Measurements from ENCODE around the gene RNU6-8.
A peak's percentile ranks its signal among the peaks of the same experiment; 100 is the strongest.

RNU6-8 gene

DNA sequence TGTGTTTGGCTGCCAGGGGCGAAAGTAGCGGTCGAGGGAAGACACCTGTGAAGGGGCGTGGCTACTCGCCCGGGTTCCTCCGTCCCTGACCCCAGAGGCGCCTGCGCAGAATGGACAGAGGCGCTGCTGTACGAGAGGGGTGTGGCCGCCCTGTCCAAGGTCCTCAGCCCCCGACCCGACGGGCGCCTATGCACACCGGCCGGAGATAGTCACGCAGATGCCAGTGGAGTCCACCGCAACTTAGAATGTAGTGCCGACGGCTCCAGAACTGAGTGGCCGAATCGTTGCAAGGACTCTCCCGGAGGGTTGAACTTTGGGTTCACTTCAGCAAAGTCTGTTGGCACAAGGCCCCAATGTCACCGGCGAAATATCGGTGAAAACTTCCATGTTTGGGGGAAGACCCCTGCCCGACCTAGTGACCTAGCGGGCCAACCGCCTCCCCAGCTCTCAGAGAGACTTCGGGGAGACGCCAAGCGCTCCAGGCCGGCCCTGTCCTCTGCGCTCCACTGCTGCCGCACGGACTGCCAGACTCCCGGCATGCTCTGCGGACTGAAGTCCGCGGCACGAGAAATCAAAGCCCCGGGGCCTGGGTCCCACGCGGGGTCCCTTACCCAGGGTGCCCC is 1.8 kb downstream of the RNU6-8 start:
- no peak for TF ChIP-seq Cebpa-rat (IDR thresholded peaks at IDR 0.05)
- H3K4me3 ChIP-seq: peak overlapping the region; percentile 49 to 81 (median 76)
- peak overlapping the region; percentile 47 to 96 (median 92); a peak in 21 of 22 replicates for H3K9ac ChIP-seq
- no peaks in the 10 kb centered on the region for H3K9me3 ChIP-seq (replicated peaks in 1 of 11)
- peak overlapping the region; percentile 87 to 99 (median 93) for H3K4me2 ChIP-seq
- no peaks in the 10 kb centered on the region for H4K20me1 ChIP-seq
- peak overlapping the region in 10 of 11 experiments; percentile 28 to 97 (median 92); a peak in 20 of 22 replicates for H3K27ac ChIP-seq
- H3K27me3 ChIP-seq: peaks cover 0 to 26% (median 4%) of the 10 kb centered on the region in 11 experiments; a peak in 9 of 22 replicates
- peaks cover 27 to 58% (median 38%) of the 10 kb centered on the region in 10 experiments for H3K4me1 ChIP-seq
- no peaks in the 10 kb centered on the region for H3K36me3 ChIP-seq

GRCh38 chr14:32200368-32201192 is 2.5 kb downstream of the RNU6-8 start:
- Histone ChIP-seq H3K9ac (peak overlapping the region; percentile 37 to 96 (median 92); a peak in 20 of 22 replicates), H3K4me3 (peak overlapping the region; percentile 49 to 81 (median 76)), H3K27ac (peak overlapping the region; percentile 10 to 97 (median 91); a peak in 21 of 22 replicates), H3K36me3 (no peaks in the 10 kb centered on the region), H4K20me1 (no peaks in the 10 kb centered on the region), H3K9me3 (replicated peaks in 1 of 11) (no peaks in the 10 kb centered on the region), H3K4me2 (peak overlapping the region; percentile 87 to 99 (median 93)), H3K27me3 (peaks cover 0 to 26% (median 4%) of the 10 kb centered on the region in 11 experiments; a peak in 9 of 22 replicates), H3K4me1 (peaks cover 27 to 58% (median 32%) of the 10 kb centered on the region in 10 experiments)
- no peak for TF ChIP-seq Cebpa-rat (IDR thresholded peaks at IDR 0.05)

DNA sequence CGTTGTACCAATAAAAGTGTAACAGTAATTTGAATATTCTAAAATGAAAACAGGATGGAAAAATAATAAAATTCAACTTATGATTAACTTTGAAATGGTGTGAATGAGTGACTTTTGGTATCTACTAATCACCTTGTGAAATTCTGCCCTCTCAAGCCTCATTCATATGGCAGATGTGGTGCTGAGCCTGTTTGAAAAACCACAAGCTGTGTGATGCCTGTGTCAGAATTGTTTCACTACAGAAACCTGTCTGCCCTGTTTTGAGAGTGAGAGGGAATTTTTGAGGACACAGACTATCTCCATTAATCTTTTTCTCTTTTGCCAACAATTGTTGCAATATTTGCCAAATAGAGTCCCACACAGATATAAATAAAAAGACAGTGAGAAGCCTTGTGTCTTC is 5.2 kb downstream of the RNU6-8 start:
- H3K9ac ChIP-seq: no peak overlapping the region
- peaks cover 18 to 43% (median 21%) of the 10 kb centered on the region in 10 experiments for H3K4me1 ChIP-seq
- H3K4me2 ChIP-seq: no peak overlapping the region
- no peaks in the 10 kb centered on the region for H3K36me3 ChIP-seq
- no peak overlapping the region for H3K4me3 ChIP-seq
- H3K27me3 ChIP-seq: peaks cover 0 to 12% (median 0%) of the 10 kb centered on the region in 11 experiments; a peak in 6 of 22 replicates
- no peaks in the 10 kb centered on the region for H3K9me3 ChIP-seq (replicated peaks in 1 of 11)
- H4K20me1 ChIP-seq: no peaks in the 10 kb centered on the region
- H3K27ac ChIP-seq: no peak overlapping the region
- TF ChIP-seq Cebpa-rat (IDR thresholded peaks at IDR 0.05): no peak

GRCh38 chr14:32195636-32196035 is 7.4 kb downstream of the RNU6-8 start:
- no peaks in the 10 kb centered on the region for H3K9me3 ChIP-seq (replicated peaks in 1 of 11)
- H3K36me3 ChIP-seq: no peaks in the 10 kb centered on the region
- H4K20me1 ChIP-seq: no peaks in the 10 kb centered on the region
- no peak overlapping the region for H3K4me3 ChIP-seq
- peak overlapping the region in 2 of 11 experiments; percentile 35 to 50; a peak in 2 of 22 replicates for H3K4me2 ChIP-seq
- TF ChIP-seq Cebpa-rat (IDR thresholded peaks at IDR 0.05): no peak
- H3K27ac ChIP-seq: no peak overlapping the region
- H3K27me3 ChIP-seq: no peaks in the 10 kb centered on the region
- H3K9ac ChIP-seq: no peak overlapping the region
- H3K4me1 ChIP-seq: peaks cover 6 to 34% (median 10%) of the 10 kb centered on the region in 10 experiments

- Histone ChIP-seq H3K36me3 (no peaks in the 10 kb centered on the region), H3K4me2 (no peak overlapping the region), H3K4me3 (no peak overlapping the region)
Measured at GRCh38 chr14:32193532-32193931, 9.5 kb downstream of the RNU6-8 start.

DNA sequence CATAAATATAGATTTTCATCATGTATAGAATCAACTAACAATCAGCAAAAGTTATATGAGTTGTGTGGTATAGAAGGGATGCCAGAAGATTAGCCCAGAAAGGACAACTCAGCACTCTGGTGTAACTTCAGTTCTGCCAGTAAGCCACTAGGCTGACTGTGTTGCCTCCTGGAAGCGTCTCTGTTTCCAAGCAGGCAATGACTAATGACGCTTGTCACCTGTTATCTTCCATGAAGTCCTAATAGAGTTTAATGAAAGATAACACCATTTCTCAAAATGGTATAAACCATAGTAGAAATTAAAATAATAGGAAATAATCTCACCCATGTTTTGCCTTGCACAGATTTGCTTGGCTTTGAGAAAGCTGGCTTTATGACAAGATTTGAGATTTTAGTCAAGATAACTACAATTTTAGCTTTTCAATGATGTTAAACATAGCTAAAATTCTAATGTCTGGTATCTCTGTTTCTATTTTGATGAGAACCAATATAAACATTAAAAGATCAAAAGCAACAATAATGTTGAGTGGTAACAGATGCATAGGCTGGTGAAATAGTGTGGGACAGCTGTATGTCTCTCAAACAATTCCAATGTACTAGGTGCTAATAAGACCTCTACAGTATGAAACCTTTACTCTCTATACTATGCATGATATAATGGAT is 10.2 kb downstream of the RNU6-8 start:
- Histone ChIP-seq H3K9ac (no peak overlapping the region), H3K36me3 (no peaks in the 10 kb centered on the region), H3K27ac (no peak overlapping the region), H3K4me1 (peaks cover 0 to 35% (median 3%) of the 10 kb centered on the region in 10 experiments; a peak in 9 of 20 replicates), H3K4me3 (no peak overlapping the region), H4K20me1 (no peaks in the 10 kb centered on the region), H3K27me3 (no peaks in the 10 kb centered on the region), H3K9me3 (replicated peaks in 1 of 11) (no peaks in the 10 kb centered on the region), H3K4me2 (no peak overlapping the region)
- no peak for TF ChIP-seq Cebpa-rat (IDR thresholded peaks at IDR 0.05)

More at GRCh38 chr14:32193532-32193931, 9.5 kb downstream of the RNU6-8 start:
- Histone ChIP-seq H3K9ac (no peak overlapping the region), H3K27me3 (no peaks in the 10 kb centered on the region), H4K20me1 (no peaks in the 10 kb centered on the region), H3K4me1 (peaks cover 0 to 35% (median 3%) of the 10 kb centered on the region in 10 experiments; a peak in 9 of 20 replicates), H3K9me3 (replicated peaks in 1 of 11) (no peaks in the 10 kb centered on the region), H3K27ac (no peak overlapping the region)
- no peak for TF ChIP-seq Cebpa-rat (IDR thresholded peaks at IDR 0.05)

GRCh38 chr14:32190673-32191072 is 12.4 kb downstream of the RNU6-8 start:
- Histone ChIP-seq H3K9ac (0 out of 22 replicates have a peak overlapping the region, but pooled peaks of 1 of the 11 experiments have one; percentile 15), H3K9me3 (replicated peaks in 1 of 11) (peaks cover 1 to 8% (median 5%) of the 10 kb centered on the region in 11 experiments; a peak in 21 of 22 replicates), H3K27me3 (no peaks in the 10 kb centered on the region), H4K20me1 (no peaks in the 10 kb centered on the region), H3K4me1 (peaks cover 0 to 34% (median 3%) of the 10 kb centered on the region in 10 experiments; a peak in 9 of 20 replicates), H3K4me3 (no peak overlapping the region), H3K27ac (peak overlapping the region in 2 of 11 experiments; percentile 16 to 33; a peak in 3 of 22 replicates), H3K36me3 (no peaks in the 10 kb centered on the region), H3K4me2 (peak overlapping the region in 6 of 11 experiments; percentile 19 to 72 (median 54); a peak in 8 of 22 replicates)
- no peak for TF ChIP-seq Cebpa-rat (IDR thresholded peaks at IDR 0.05)

GRCh38 chr14:32189811-32190210 is 13.3 kb downstream of the RNU6-8 start:
- no peak for TF ChIP-seq Cebpa-rat (IDR thresholded peaks at IDR 0.05)
- no peak overlapping the region for H3K9ac ChIP-seq
- no peaks in the 10 kb centered on the region for H4K20me1 ChIP-seq
- H3K4me2 ChIP-seq: peak overlapping the region in 2 of 11 experiments; percentile 69 to 72; a peak in 5 of 22 replicates
- H3K4me3 ChIP-seq: no peak overlapping the region
- H3K27ac ChIP-seq: no peak overlapping the region
- no peaks in the 10 kb centered on the region for H3K36me3 ChIP-seq
- H3K27me3 ChIP-seq: no peaks in the 10 kb centered on the region
- peaks cover 10 to 17% (median 14%) of the 10 kb centered on the region in 11 experiments for H3K9me3 ChIP-seq (replicated peaks in 1 of 11)
- H3K4me1 ChIP-seq: peaks cover 0 to 28% (median 3%) of the 10 kb centered on the region in 10 experiments; a peak in 9 of 20 replicates

All from BLaER1 treated with 17β-estradiol and CSF1 and Interleukin-3, amounts not matched to agents 10 nM and 100 nM (cell line).